HG02840 (cell line): ENCODE results near the gene ANKRD11.

Experiments used
- ATAC-seq: cut with Tn5 transposase; IDR thresholded peaks from one replicate; pipeline ENCODE4 v1.9.1; 2021; ENCODE audit warnings: mild to moderate bottlenecking, moderate library complexity, moderate number of reproducible peaks; ENCODE audit not compliant: unreplicated experiment, low FRiP score

Gene ANKRD11

DNA sequence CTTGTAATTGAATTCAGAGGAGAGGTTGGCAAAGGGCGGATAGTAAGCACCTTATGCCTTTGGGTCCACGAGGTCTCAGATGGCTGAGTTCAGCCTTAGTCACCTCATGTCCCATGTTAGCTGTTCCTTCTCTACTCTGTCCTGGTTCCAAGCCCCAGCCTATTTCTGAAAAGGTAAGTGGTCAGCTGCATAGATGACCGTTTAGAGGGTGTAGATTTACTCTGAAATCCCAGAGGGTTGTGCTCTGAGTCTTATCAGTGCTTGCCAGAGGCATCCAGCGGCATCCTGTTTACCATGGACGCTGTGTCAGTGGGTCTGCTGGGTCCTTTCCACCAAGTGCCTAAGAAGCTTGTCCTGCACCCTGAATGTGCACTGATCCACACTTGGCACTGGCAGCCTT, 271.0 kb downstream of the ANKRD11 start:
- no peak for ATAC-seq
